ENCODE measurements around the gene GP5. TPM values are rescaled to one million over a fixed set of nuclear protein-coding genes. Genes with fewer than 3 reads are reported as not detected.
A peak's percentile ranks its signal among the peaks of the same experiment; 100 is the strongest.

The GP5 gene
- polyA plus RNA-seq, 1 of the 3 experiments (the other 2 are of a cell fraction) = 0.13 TPM

GRCh38 chr3:194364652-194365434 is 34.2 kb downstream of the GP5 start (continued):
- TF ChIP-seq REST (IDR thresholded peaks at IDR 0.05; ENCODE audit: low read depth, low read length) (peak; percentile 68; the same call in 1 of the 2 replicates), GATA2 (CRISPR knock-in tag; IDR thresholded peaks at IDR 0.05) (no peak), RXRA (IDR thresholded peaks at IDR 0.05; ENCODE audit: borderline replicate concordance, low read depth) (no peak), USF2 (IDR thresholded peaks at IDR 0.05; ENCODE audit: borderline replicate concordance, low read depth, low read length) (no peak), CTCF (IDR thresholded peaks at IDR 0.05) (no peak), JUND (IDR thresholded peaks at IDR 0.05) (no peak; the same call in 1 of the 2 replicates), IRF3 (IDR thresholded peaks at IDR 0.05; ENCODE audit: low read depth, low read length) (no peak)

GRCh38 chr3:194364314-194364651 is 34.8 kb downstream of the GP5 start:
- no peaks in the 10 kb centered on the region for H3K36me3 ChIP-seq (replicated peaks in 1 of 2; ENCODE audit: control insufficient read depth in 1 of 2, insufficient read depth in 2 of 2, low read length in 1 of 2)
- H3K27ac ChIP-seq (ENCODE audit: low read depth in 2 of 2, low read length in 1 of 2) = peak overlapping the region; percentile 20 to 74; a peak in 3 of 4 replicates
- no peak for DNase-seq
- H3K9ac ChIP-seq = no peak overlapping the region
- H3K4me3 ChIP-seq (ENCODE audit: low read depth in 2 of 2, low read length in 1 of 2) = no peak overlapping the region
- no peaks in the 10 kb centered on the region for H3K9me2 ChIP-seq
- no peaks in the 10 kb centered on the region for H3F3A ChIP-seq (replicated peaks; ENCODE audit: insufficient read depth)
- H3K4me1 ChIP-seq (ENCODE audit: control insufficient read depth in 1 of 2, insufficient read depth in 2 of 2, low read depth in 1 of 2, low read length in 1 of 2) = peaks cover 14 to 38% of the 10 kb centered on the region in 2 experiments; a peak in 3 of 4 replicates
- H3K4me2 ChIP-seq = peak overlapping the region; percentile 44; the same call in 1 of the 2 replicates
- no peak overlapping the region for H2AFZ ChIP-seq (ENCODE audit: low read depth)
- WGBS (ENCODE audit: low lambda C conversion rate) = 85% methylated on average over 3 of the region's 3 CpGs
- H3K79me2 ChIP-seq (ENCODE audit: insufficient read depth) = no peaks in the 10 kb centered on the region
- ChIA-PET POLR2A (no interaction called here), CTCF (interaction anchor here (0.9 to 9.4 kb wide), 6 partner anchors 14 to 699 kb away, joined by 3 to 85 read pairs (median 7); no protein-coding TSS in a partner anchor)
- no peaks in the 10 kb centered on the region for H4K20me1 ChIP-seq (ENCODE audit: insufficient read depth)
- H3K9me3 ChIP-seq = no peaks in the 10 kb centered on the region
- no peaks in the 10 kb centered on the region; the same call in 1 of the 2 replicates for H3K27me3 ChIP-seq (ENCODE audit: insufficient read depth)
- TF ChIP-seq ZBTB33 (IDR thresholded peaks at IDR 0.05; ENCODE audit: borderline replicate concordance, low read depth) = no peak
- no peak for TF ChIP-seq GABPA (IDR thresholded peaks at IDR 0.05; ENCODE audit: low read depth)
- no peak for TF ChIP-seq REST (IDR thresholded peaks at IDR 0.05; ENCODE audit: low read depth, low read length)
- TF ChIP-seq NRF1 (IDR thresholded peaks at IDR 0.05; ENCODE audit: low read depth, low read length) = no peak
- TF ChIP-seq NFIC (IDR thresholded peaks at IDR 0.05; ENCODE audit: borderline replicate concordance) = no peak
- TF ChIP-seq IRF3 (IDR thresholded peaks at IDR 0.05; ENCODE audit: low read depth, low read length) = no peak
